Thyroid gland (tissue), 4 donors: ENCODE data around the gene ARRDC2.

ENCODE experiments used
- POLR2A ChIP-seq, 2 donors: fragments of 450-650 bp; IDR thresholded peaks; one replicate each; pipeline ENCODE4 v1.6.1; 2017; ENCODE audit warnings: antibody characterized with exemption in 2 of 2, mild to moderate bottlenecking in 2 of 2, moderate library complexity in 1 of 2
- TF ChIP-seq, protein P1 (sequence below), 6 experiments: fragments of 200-600 bp in 3 of 6; fragments of 450-650 bp in 3 of 6; sonication (generic) in 3 of 6; IDR thresholded peaks; one replicate each; pipeline ENCODE4 v1.5.1; 2016 to 2019; ENCODE audit warnings: antibody characterized with exemption in 6 of 6, mild to moderate bottlenecking in 2 of 6, inconsistent platforms in 1 of 6, moderate library complexity in 1 of 6

DNA sequence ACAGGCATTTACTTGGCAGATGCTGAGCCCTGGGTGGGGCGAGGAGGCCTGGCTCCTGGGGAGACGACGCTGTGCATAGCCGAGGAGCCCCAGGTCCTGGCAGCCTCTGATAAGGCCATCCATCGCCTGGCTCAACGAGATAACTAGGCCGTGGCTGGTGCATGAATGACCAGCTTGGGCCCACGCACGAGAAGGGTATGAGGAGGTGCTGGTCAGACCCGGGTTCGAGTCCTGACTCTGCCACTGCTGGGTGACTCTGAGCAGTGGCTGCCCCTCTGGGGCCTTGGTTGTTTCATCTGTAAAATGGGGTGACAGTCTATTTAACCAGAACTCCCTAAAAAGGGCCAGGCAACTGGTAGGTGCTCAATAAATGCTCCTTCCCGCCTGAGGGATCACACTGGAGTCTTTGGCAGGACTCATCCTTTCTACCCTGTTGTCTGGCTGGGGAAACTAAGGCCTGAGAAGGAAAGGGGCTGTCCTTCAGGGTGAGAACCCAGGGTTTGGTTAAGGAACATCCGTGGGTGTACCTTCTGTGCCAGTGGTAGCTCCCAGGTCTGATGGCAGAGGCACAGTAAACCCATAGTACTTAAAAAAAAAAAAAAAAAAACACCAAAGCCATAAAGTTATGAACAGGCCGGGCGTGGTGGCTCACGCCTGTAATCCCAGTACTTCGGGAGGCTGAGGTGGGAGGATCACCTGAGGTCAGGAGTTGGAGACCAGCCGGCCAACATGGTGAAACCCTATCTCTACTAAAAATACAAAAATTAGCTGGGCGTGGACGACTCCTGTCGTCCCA lies 8.1 kb upstream of the ARRDC2 start:
- TF ChIP-seq, protein P1, sequence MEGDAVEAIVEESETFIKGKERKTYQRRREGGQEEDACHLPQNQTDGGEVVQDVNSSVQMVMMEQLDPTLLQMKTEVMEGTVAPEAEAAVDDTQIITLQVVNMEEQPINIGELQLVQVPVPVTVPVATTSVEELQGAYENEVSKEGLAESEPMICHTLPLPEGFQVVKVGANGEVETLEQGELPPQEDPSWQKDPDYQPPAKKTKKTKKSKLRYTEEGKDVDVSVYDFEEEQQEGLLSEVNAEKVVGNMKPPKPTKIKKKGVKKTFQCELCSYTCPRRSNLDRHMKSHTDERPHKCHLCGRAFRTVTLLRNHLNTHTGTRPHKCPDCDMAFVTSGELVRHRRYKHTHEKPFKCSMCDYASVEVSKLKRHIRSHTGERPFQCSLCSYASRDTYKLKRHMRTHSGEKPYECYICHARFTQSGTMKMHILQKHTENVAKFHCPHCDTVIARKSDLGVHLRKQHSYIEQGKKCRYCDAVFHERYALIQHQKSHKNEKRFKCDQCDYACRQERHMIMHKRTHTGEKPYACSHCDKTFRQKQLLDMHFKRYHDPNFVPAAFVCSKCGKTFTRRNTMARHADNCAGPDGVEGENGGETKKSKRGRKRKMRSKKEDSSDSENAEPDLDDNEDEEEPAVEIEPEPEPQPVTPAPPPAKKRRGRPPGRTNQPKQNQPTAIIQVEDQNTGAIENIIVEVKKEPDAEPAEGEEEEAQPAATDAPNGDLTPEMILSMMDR (IDR thresholded peaks at IDR 0.05): no peak
- TF ChIP-seq POLR2A (IDR thresholded peaks at IDR 0.05): no peak
